ENCODE data around the gene GRHPR. TPM values are rescaled to one million over a fixed set of nuclear protein-coding genes. Genes with fewer than 3 reads are reported as not detected.
"Not testable (repeated sequence)": the region's sequence is repeated elsewhere in the genome, so short reads cannot be mapped to it uniquely, and the experiment has no call there.

The GRHPR gene
- total RNA-seq, 1 donor from 2014 or later: 116 TPM

GRCh38 chr9:37424204-37424685 lies 1.7 kb downstream of the GRHPR start:
- Histone ChIP-seq H3K27ac (no peak overlapping the region), H3K4me1 (peaks cover 21% of the 10 kb centered on the region), H3F3A (ENCODE audit: low read depth) (peaks cover 8% of the 10 kb centered on the region), H3K9ac (peak overlapping the region; percentile 74), H2AFZ (replicated peaks) (no peak overlapping the region), H3K36me3 (no peaks in the 10 kb centered on the region), H4K20me1 (ENCODE audit: low read depth) (peaks cover 22% of the 10 kb centered on the region), H3K4me3 (peak overlapping the region; percentile 97), H3K79me2 (ENCODE audit: low read depth) (peaks cover 37% of the 10 kb centered on the region), H3K27me3 (no peaks in the 10 kb centered on the region), H3K9me3 (ENCODE audit: low read depth) (no peaks in the 10 kb centered on the region), H3K4me2 (peak overlapping the region; percentile 79)
- Mint-ChIP-seq H3K4me1 (peaks cover 15% of the 10 kb centered on the region), H3K27me3 (ENCODE audit: insufficient read depth, low read depth) (peaks cover 2% of the 10 kb centered on the region), H3K36me3 (peaks cover 22% of the 10 kb centered on the region), H3K4me3 (peak overlapping the region; percentile 95), H3K9me3 (no peaks in the 10 kb centered on the region), H3K27ac (no peak overlapping the region)
- no peak for DNase-seq (ENCODE audit: low spot score)
- TF ChIP-seq EZH2phosphoT487 (IDR thresholded peaks at IDR 0.05): no peak
- TF ChIP-seq EZH2 (IDR thresholded peaks at IDR 0.05): no peak
- no peak for TF ChIP-seq CTCF (IDR thresholded peaks at IDR 0.05)

GRCh38 chr9:37424686-37425297 lies 2.3 kb downstream of the GRHPR start:
- Histone ChIP-seq H3K9ac (peak overlapping the region; percentile 27), H3F3A (ENCODE audit: low read depth) (peaks cover 12% of the 10 kb centered on the region), H3K4me1 (peaks cover 24% of the 10 kb centered on the region), H3K36me3 (no peaks in the 10 kb centered on the region), H3K27ac (no peak overlapping the region), H2AFZ (replicated peaks) (no peak overlapping the region), H3K27me3 (no peaks in the 10 kb centered on the region), H3K9me3 (ENCODE audit: low read depth) (no peaks in the 10 kb centered on the region), H3K79me2 (ENCODE audit: low read depth) (peaks cover 37% of the 10 kb centered on the region), H3K4me3 (no peak overlapping the region), H4K20me1 (ENCODE audit: low read depth) (peaks cover 26% of the 10 kb centered on the region), H3K4me2 (peak overlapping the region; percentile 79)
- Mint-ChIP-seq H3K4me1 (peaks cover 15% of the 10 kb centered on the region), H3K27ac (no peak overlapping the region), H3K4me3 (no peak overlapping the region), H3K36me3 (peaks cover 22% of the 10 kb centered on the region), H3K27me3 (ENCODE audit: insufficient read depth, low read depth) (peaks cover 2% of the 10 kb centered on the region), H3K9me3 (no peaks in the 10 kb centered on the region)
- TF ChIP-seq CTCF (IDR thresholded peaks at IDR 0.05) (no peak), EZH2phosphoT487 (IDR thresholded peaks at IDR 0.05) (no peak), EZH2 (IDR thresholded peaks at IDR 0.05) (no peak)
- DNase-seq (ENCODE audit: low spot score): no peak

- H3F3A ChIP-seq (ENCODE audit: low read depth): peaks cover 17% of the 10 kb centered on the region
- H3K4me3 ChIP-seq: no peak overlapping the region
- H3K4me1 ChIP-seq: peaks cover 29% of the 10 kb centered on the region
- no peaks in the 10 kb centered on the region for H3K9me3 ChIP-seq (ENCODE audit: low read depth)
- H4K20me1 ChIP-seq (ENCODE audit: low read depth): peaks cover 31% of the 10 kb centered on the region
- H3K9ac ChIP-seq: peak overlapping the region; percentile 27
- H3K27me3 Mint-ChIP-seq (ENCODE audit: insufficient read depth, low read depth): peaks cover 2% of the 10 kb centered on the region
- DNase-seq (ENCODE audit: low spot score): no peak
- no peak overlapping the region for H3K27ac ChIP-seq
- H3K36me3 Mint-ChIP-seq: peaks cover 22% of the 10 kb centered on the region
- no peak overlapping the region for H3K4me2 ChIP-seq
- TF ChIP-seq EZH2 (IDR thresholded peaks at IDR 0.05) (no peak), EZH2phosphoT487 (IDR thresholded peaks at IDR 0.05) (no peak), CTCF (IDR thresholded peaks at IDR 0.05) (no peak)
- no peak overlapping the region for H2AFZ ChIP-seq (replicated peaks)
- H3K27me3 ChIP-seq: no peaks in the 10 kb centered on the region
- H3K4me3 Mint-ChIP-seq: no peak overlapping the region
- H3K79me2 ChIP-seq (ENCODE audit: low read depth): peaks cover 37% of the 10 kb centered on the region
- H3K9me3 Mint-ChIP-seq: no peaks in the 10 kb centered on the region
- H3K27ac Mint-ChIP-seq: no peak overlapping the region
- H3K36me3 ChIP-seq: no peaks in the 10 kb centered on the region
- peaks cover 16% of the 10 kb centered on the region for H3K4me1 Mint-ChIP-seq
Observed at GRCh38 chr9:37425298-37425752, 2.8 kb downstream of the GRHPR start.

- not testable (repeated sequence) for H3K9me3 ChIP-seq (ENCODE audit: low read depth); H3K27ac Mint-ChIP-seq; H3K27me3 ChIP-seq; H3K27ac ChIP-seq; H3K4me3 ChIP-seq; H3K9me3 Mint-ChIP-seq; H3K9ac ChIP-seq; H3K4me2 ChIP-seq; H2AFZ ChIP-seq (replicated peaks); DNase-seq (ENCODE audit: low spot score); H3K27me3 Mint-ChIP-seq (ENCODE audit: insufficient read depth, low read depth); H3K4me3 Mint-ChIP-seq; H3K36me3 ChIP-seq
- Histone ChIP-seq H3K79me2 (ENCODE audit: low read depth) (peaks cover 37% of the 10 kb centered on the region), H3K4me1 (peaks cover 40% of the 10 kb centered on the region), H4K20me1 (ENCODE audit: low read depth) (peaks cover 42% of the 10 kb centered on the region), H3F3A (ENCODE audit: low read depth) (peaks cover 27% of the 10 kb centered on the region)
- peaks cover 23% of the 10 kb centered on the region for H3K36me3 Mint-ChIP-seq
- H3K4me1 Mint-ChIP-seq: peaks cover 26% of the 10 kb centered on the region
Observed at GRCh38 chr9:37426431-37426830, 3.9 kb downstream of the GRHPR start.

Measured in neural progenitor cell (in vitro differentiated cells).